Glutamatergic neuron (in vitro differentiated cells): Measurements from ENCODE around the gene CELF4. TPM values are rescaled to one million over a fixed set of nuclear protein-coding genes. Genes with fewer than 3 reads are reported as not detected.

Experiments
- DNase-seq: peaks from one replicate; pipeline ENCODE4 v3.0.0; 2022
- H3K27ac Mint-ChIP-seq: one replicate; pipeline ENCODE4 v1.8.0; 2020; ENCODE audit warnings: mild to moderate bottlenecking, mixed read lengths, inconsistent platforms; ENCODE audit not compliant: unreplicated experiment
- H3K27me3 Mint-ChIP-seq: one replicate; pipeline ENCODE4 v1.8.0; 2020; ENCODE audit warnings: mild to moderate bottlenecking, moderate library complexity, mixed read lengths, inconsistent platforms; ENCODE audit not compliant: unreplicated experiment
- H3K36me3 Mint-ChIP-seq: one replicate; pipeline ENCODE4 v1.8.0; 2020; ENCODE audit warnings: mild to moderate bottlenecking, mixed read lengths, inconsistent platforms; ENCODE audit not compliant: unreplicated experiment
- H3K4me1 Mint-ChIP-seq: one replicate; pipeline ENCODE4 v1.8.0; 2020; ENCODE audit warnings: mild to moderate bottlenecking, low read depth, mixed read lengths, inconsistent platforms; ENCODE audit not compliant: unreplicated experiment
- H3K4me3 Mint-ChIP-seq: one replicate; pipeline ENCODE4 v1.8.0; 2020; ENCODE audit warnings: mild to moderate bottlenecking, mixed read lengths, inconsistent platforms; ENCODE audit not compliant: unreplicated experiment
- H3K9me3 Mint-ChIP-seq: one replicate; pipeline ENCODE4 v1.8.0; 2020; ENCODE audit warnings: mild to moderate bottlenecking, moderate library complexity, mixed read lengths, inconsistent platforms; ENCODE audit not compliant: unreplicated experiment
- CTCF ChIP-seq: fragments of 200-600 bp; sonication (generic); IDR thresholded peaks from one replicate; pipeline ENCODE4 v1.5.0; 2021; ENCODE audit not compliant: partially characterized antibody, unreplicated experiment
- total RNA-seq: library from RNA; stranded (reverse); fragmentation: NEBNext Ultra II Directional; extraction: Animal tissue kit (Norgen Biotek cat#: 25700); gene quantifications from one replicate; pipeline ENCODE4 v1.2.1, GENCODE V29; 2021; ENCODE audit not compliant: unreplicated experiment

CELF4 gene
- total RNA-seq, 1 donor from 2014 or later: 38.4 TPM

GRCh38 chr18:37392648-37393047 lies 172.9 kb downstream of the CELF4 start:
- H3K36me3 Mint-ChIP-seq: peaks cover 6% of the 10 kb centered on the region
- peaks cover 36% of the 10 kb centered on the region for H3K4me1 Mint-ChIP-seq
- peak overlapping the region; percentile 74 for H3K27ac Mint-ChIP-seq
- H3K9me3 Mint-ChIP-seq: peaks cover 14% of the 10 kb centered on the region
- peaks cover 22% of the 10 kb centered on the region for H3K27me3 Mint-ChIP-seq
- DNase-seq: no peak
- peak overlapping the region; percentile 26 for H3K4me3 Mint-ChIP-seq
- TF ChIP-seq CTCF: no peak

- DNase-seq: no peak
- Mint-ChIP-seq H3K36me3 (peaks cover 6% of the 10 kb centered on the region), H3K4me3 (no peak overlapping the region), H3K9me3 (peaks cover 14% of the 10 kb centered on the region), H3K27ac (peak overlapping the region; percentile 70), H3K4me1 (peaks cover 36% of the 10 kb centered on the region), H3K27me3 (peaks cover 22% of the 10 kb centered on the region)
- no peak for TF ChIP-seq CTCF
These were observed 173.7 kb downstream of the CELF4 start for GRCh38 chr18:37391698-37392548.

GRCh38 chr18:37391156-37391555 lies 174.4 kb downstream of the CELF4 start:
- Mint-ChIP-seq H3K9me3 (peaks cover 15% of the 10 kb centered on the region), H3K36me3 (peaks cover 6% of the 10 kb centered on the region), H3K27me3 (peaks cover 22% of the 10 kb centered on the region), H3K4me1 (peaks cover 33% of the 10 kb centered on the region), H3K27ac (peak overlapping the region; percentile 70), H3K4me3 (no peak overlapping the region)
- TF ChIP-seq CTCF: no peak
- DNase-seq: no peak

- H3K4me3 Mint-ChIP-seq: no peak overlapping the region
- peaks cover 6% of the 10 kb centered on the region for H3K36me3 Mint-ChIP-seq
- H3K27me3 Mint-ChIP-seq: peaks cover 21% of the 10 kb centered on the region
- TF ChIP-seq CTCF: no peak
- H3K9me3 Mint-ChIP-seq: peaks cover 15% of the 10 kb centered on the region
- peaks cover 31% of the 10 kb centered on the region for H3K4me1 Mint-ChIP-seq
- DNase-seq: no peak
- no peak overlapping the region for H3K27ac Mint-ChIP-seq
These were observed 174.9 kb downstream of the CELF4 start for GRCh38 chr18:37390687-37391086.

- peaks cover 6% of the 10 kb centered on the region for H3K36me3 Mint-ChIP-seq
- no peak overlapping the region for H3K4me3 Mint-ChIP-seq
- peaks cover 10% of the 10 kb centered on the region for H3K9me3 Mint-ChIP-seq
- TF ChIP-seq CTCF: no peak
- no peak overlapping the region for H3K27ac Mint-ChIP-seq
- H3K4me1 Mint-ChIP-seq: peaks cover 25% of the 10 kb centered on the region
- no peak for DNase-seq
- peaks cover 16% of the 10 kb centered on the region for H3K27me3 Mint-ChIP-seq
These were observed 175.8 kb downstream of the CELF4 start for GRCh38 chr18:37389684-37390368.
